Measurements from ENCODE around the gene ZNF423.

ZNF423 gene

GRCh38 chr16:49455181-49455990, 400.5 kb downstream of the ZNF423 start:
- Histone ChIP-seq H3K27me3 (ENCODE audit: control insufficient read depth, low read length) (peaks cover 13% of the 10 kb centered on the region), H3K4me1 (ENCODE audit: control insufficient read depth, low read length) (peaks cover 10% of the 10 kb centered on the region; the same call in 1 of the 2 replicates), H4K20me1 (ENCODE audit: control insufficient read depth, insufficient read depth, low read depth, low read length) (no peaks in the 10 kb centered on the region), H3F3A (ENCODE audit: control insufficient read depth, insufficient read depth) (no peaks in the 10 kb centered on the region), H3K27ac (ENCODE audit: low read depth, low read length) (no peak overlapping the region), H3K9me3 (ENCODE audit: control insufficient read depth, insufficient read depth, low read length) (no peaks in the 10 kb centered on the region), H3K4me3 (ENCODE audit: low read length) (no peak overlapping the region), H3K4me2 (ENCODE audit: low read length) (no peak overlapping the region), H3K79me2 (ENCODE audit: control insufficient read depth, low read length) (no peaks in the 10 kb centered on the region), H3K36me3 (ENCODE audit: control insufficient read depth, low read length) (no peaks in the 10 kb centered on the region), H3K9me2 (replicated peaks; ENCODE audit: control insufficient read depth, low read length) (no peaks in the 10 kb centered on the region)
- TF ChIP-seq EZH2phosphoT487 (IDR thresholded peaks at IDR 0.05; ENCODE audit: borderline replicate concordance, low read length) (no peak), CTCF (IDR thresholded peaks at IDR 0.05; ENCODE audit: low read depth, low read length, poor library complexity, severe bottlenecking) (no peak)

DNA sequence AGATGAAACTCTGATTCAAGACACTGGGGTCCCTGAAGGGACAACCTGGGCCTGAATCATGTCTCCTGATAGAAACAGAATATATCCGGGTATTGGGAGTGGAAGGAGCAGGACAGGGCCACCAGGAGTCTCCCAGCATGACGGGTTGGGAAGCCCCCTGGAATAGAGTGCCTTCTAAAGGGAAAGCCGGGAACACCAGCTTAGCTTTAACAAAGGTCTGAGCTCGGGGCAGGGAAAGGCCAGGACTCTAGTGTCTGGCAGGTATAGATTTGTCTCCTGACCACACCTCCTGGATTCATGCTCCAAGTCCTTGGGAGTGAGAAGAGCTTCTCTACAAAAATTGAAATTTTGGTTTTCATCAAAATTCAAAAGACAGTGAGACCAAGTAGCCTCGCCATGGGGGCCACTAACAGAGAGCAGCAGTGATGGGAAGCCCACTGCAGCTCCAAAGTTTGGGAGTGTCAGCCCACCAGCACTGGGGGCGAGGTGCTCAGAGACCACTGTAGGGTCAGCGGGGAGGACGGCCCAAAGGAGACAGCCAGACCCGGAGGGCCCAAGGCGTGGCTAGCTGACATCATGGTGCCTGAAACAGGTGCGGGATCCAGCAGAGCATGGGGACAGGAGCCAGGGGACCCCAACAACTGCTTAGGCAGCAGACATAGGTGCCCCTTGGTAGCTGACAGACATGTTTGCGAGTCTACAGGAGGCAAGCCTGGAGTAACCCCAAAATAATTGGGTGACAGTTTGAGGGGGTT, 401.3 kb downstream of the ZNF423 start:
- no peak overlapping the region for H3K4me2 ChIP-seq (ENCODE audit: low read length)
- peaks cover 13% of the 10 kb centered on the region for H3K27me3 ChIP-seq (ENCODE audit: control insufficient read depth, low read length)
- TF ChIP-seq EZH2phosphoT487 (IDR thresholded peaks at IDR 0.05; ENCODE audit: borderline replicate concordance, low read length), result no peak
- TF ChIP-seq CTCF (IDR thresholded peaks at IDR 0.05; ENCODE audit: low read depth, low read length, poor library complexity, severe bottlenecking), result no peak
- H3K9me3 ChIP-seq (ENCODE audit: control insufficient read depth, insufficient read depth, low read length), result no peaks in the 10 kb centered on the region
- H3K9me2 ChIP-seq (replicated peaks; ENCODE audit: control insufficient read depth, low read length), result no peaks in the 10 kb centered on the region
- H3K79me2 ChIP-seq (ENCODE audit: control insufficient read depth, low read length), result no peaks in the 10 kb centered on the region
- H4K20me1 ChIP-seq (ENCODE audit: control insufficient read depth, insufficient read depth, low read depth, low read length), result no peaks in the 10 kb centered on the region
- no peaks in the 10 kb centered on the region for H3K36me3 ChIP-seq (ENCODE audit: control insufficient read depth, low read length)
- H3F3A ChIP-seq (ENCODE audit: control insufficient read depth, insufficient read depth), result no peaks in the 10 kb centered on the region
- H3K4me3 ChIP-seq (ENCODE audit: low read length), result no peak overlapping the region
- peaks cover 10% of the 10 kb centered on the region; the same call in 1 of the 2 replicates for H3K4me1 ChIP-seq (ENCODE audit: control insufficient read depth, low read length)
- H3K27ac ChIP-seq (ENCODE audit: low read depth, low read length), result no peak overlapping the region

DNA sequence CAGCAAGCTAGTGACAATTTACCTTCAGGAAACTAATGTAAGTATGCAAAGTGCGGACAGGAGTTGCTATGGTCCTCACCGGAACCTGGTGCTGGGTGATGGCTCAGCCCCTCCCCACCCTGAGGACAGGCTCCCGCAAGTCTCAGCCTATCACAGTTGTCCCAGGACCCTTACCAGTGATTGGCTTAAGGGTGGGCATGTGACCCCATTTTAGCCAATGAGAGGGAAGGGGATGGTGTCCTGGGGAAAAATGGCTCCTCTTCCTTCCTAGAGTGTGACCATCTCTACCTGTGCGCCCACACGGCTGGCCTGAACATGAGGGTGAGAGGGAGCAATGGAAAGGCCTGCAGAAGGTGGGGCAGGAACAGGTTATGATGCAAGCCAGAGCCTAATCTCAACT, 401.9 kb downstream of the ZNF423 start:
- no peaks in the 10 kb centered on the region for H3K36me3 ChIP-seq (ENCODE audit: control insufficient read depth, low read length)
- H3K27ac ChIP-seq (ENCODE audit: low read depth, low read length), result no peak overlapping the region
- no peaks in the 10 kb centered on the region for H4K20me1 ChIP-seq (ENCODE audit: control insufficient read depth, insufficient read depth, low read depth, low read length)
- no peak for TF ChIP-seq CTCF (IDR thresholded peaks at IDR 0.05; ENCODE audit: low read depth, low read length, poor library complexity, severe bottlenecking)
- TF ChIP-seq EZH2phosphoT487 (IDR thresholded peaks at IDR 0.05; ENCODE audit: borderline replicate concordance, low read length), result no peak
- H3K79me2 ChIP-seq (ENCODE audit: control insufficient read depth, low read length), result no peaks in the 10 kb centered on the region
- peaks cover 5% of the 10 kb centered on the region; the same call in 1 of the 2 replicates for H3K4me1 ChIP-seq (ENCODE audit: control insufficient read depth, low read length)
- no peaks in the 10 kb centered on the region for H3F3A ChIP-seq (ENCODE audit: control insufficient read depth, insufficient read depth)
- no peak overlapping the region for H3K4me2 ChIP-seq (ENCODE audit: low read length)
- no peaks in the 10 kb centered on the region for H3K9me3 ChIP-seq (ENCODE audit: control insufficient read depth, insufficient read depth, low read length)
- H3K27me3 ChIP-seq (ENCODE audit: control insufficient read depth, low read length), result peaks cover 13% of the 10 kb centered on the region
- no peak overlapping the region for H3K4me3 ChIP-seq (ENCODE audit: low read length)
- H3K9me2 ChIP-seq (replicated peaks; ENCODE audit: control insufficient read depth, low read length), result no peaks in the 10 kb centered on the region

Data from DOHH2 (cell line).